GM21529 (cell line): Measurements from ENCODE around the gene GRWD1.

ENCODE experiments used
- ATAC-seq: cut with Tn5 transposase; IDR thresholded peaks from one replicate; pipeline ENCODE4 v1.9.1; 2021; ENCODE audit not compliant: unreplicated experiment

Gene GRWD1

GRCh38 chr19:48493718-48494401, 48.1 kb downstream of the GRWD1 start:
- peak; percentile 9 for ATAC-seq

GRCh38 chr19:48495396-48495795, 49.6 kb downstream of the GRWD1 start:
- ATAC-seq, result no peak

- no peak for ATAC-seq
Observed at GRCh38 chr19:48496959-48497727, 51.4 kb downstream of the GRWD1 start.

GRCh38 chr19:48497728-48498594, 52.2 kb downstream of the GRWD1 start:
- no peak for ATAC-seq

GRCh38 chr19:48498595-48499311, 53.0 kb downstream of the GRWD1 start:
- ATAC-seq, result no peak

- no peak for ATAC-seq
Observed at GRCh38 chr19:48499316-48500090, 53.7 kb downstream of the GRWD1 start.

- ATAC-seq, result no peak
Observed at GRCh38 chr19:48500830-48501493, 55.2 kb downstream of the GRWD1 start.

GRCh38 chr19:48501494-48502349, 55.9 kb downstream of the GRWD1 start:
- peak; percentile 34 for ATAC-seq

GRCh38 chr19:48502350-48503018, 56.7 kb downstream of the GRWD1 start:
- peak; percentile 55 for ATAC-seq

- no peak for ATAC-seq
Observed at GRCh38 chr19:48506138-48506733, 60.5 kb downstream of the GRWD1 start.
